ENCODE data around the gene KLF13.

The KLF13 gene

DNA sequence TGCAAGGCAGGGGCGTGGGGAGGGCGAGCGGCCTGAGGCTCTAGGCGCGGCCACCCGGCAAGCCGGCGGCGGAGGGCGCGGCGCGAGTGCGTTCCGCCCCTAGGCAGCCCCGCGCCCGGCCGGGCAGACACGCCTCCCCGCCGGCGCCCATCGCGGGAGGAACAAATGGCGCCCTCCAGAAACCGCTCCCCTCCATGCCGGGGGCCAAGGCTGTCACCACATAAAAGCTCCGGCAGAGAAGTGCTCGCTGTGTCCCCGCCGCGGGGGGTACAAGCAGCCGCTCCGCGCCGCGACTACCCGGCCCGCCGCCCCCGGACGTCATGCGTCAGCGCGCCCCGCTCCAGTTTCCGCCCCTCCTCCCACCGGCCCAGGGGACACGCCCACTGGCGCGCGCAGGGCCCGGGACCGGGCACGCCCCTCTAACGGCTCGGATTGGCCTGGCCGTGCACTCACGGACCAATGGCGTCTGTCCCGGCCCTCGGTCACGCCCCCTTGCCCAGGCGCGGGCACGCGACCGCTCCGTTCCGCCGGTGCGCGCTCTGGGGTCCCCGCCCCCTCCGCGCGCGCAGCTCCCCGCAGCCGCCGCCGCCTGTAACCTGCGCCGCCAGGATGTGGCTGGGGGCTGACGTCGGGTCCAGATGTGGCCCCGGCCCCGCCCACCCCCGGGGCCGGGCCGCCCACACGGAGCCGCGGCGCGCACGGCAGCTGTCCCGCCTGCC, at the start of gene KLF13:
Gene KLF13, plus strand, starts transcription at position 680 of the 719 bp plus-strand sequence. CDS start 378 bp downstream, outside the sequence.
- TF ChIP-seq, protein P1, sequence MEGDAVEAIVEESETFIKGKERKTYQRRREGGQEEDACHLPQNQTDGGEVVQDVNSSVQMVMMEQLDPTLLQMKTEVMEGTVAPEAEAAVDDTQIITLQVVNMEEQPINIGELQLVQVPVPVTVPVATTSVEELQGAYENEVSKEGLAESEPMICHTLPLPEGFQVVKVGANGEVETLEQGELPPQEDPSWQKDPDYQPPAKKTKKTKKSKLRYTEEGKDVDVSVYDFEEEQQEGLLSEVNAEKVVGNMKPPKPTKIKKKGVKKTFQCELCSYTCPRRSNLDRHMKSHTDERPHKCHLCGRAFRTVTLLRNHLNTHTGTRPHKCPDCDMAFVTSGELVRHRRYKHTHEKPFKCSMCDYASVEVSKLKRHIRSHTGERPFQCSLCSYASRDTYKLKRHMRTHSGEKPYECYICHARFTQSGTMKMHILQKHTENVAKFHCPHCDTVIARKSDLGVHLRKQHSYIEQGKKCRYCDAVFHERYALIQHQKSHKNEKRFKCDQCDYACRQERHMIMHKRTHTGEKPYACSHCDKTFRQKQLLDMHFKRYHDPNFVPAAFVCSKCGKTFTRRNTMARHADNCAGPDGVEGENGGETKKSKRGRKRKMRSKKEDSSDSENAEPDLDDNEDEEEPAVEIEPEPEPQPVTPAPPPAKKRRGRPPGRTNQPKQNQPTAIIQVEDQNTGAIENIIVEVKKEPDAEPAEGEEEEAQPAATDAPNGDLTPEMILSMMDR (conservative IDR thresholded peaks at IDR 0.05; ENCODE audit: low read depth, low read length), result no peak
- DNase-seq (ENCODE audit: low read depth), result peak; percentile 84
- peak within 1 kb of the TSS; percentile 63 for H3K4me3 ChIP-seq (ENCODE audit: low read length)

- DNase-seq (ENCODE audit: low read depth), result no peak
- H3K4me3 ChIP-seq (ENCODE audit: low read length), result no peak overlapping the region
- TF ChIP-seq, protein P1 (conservative IDR thresholded peaks at IDR 0.05; ENCODE audit: low read depth, low read length), result no peak
Observed at GRCh38 chr15:31277335-31278060, 49.1 kb upstream of the KLF13 start.

DNA sequence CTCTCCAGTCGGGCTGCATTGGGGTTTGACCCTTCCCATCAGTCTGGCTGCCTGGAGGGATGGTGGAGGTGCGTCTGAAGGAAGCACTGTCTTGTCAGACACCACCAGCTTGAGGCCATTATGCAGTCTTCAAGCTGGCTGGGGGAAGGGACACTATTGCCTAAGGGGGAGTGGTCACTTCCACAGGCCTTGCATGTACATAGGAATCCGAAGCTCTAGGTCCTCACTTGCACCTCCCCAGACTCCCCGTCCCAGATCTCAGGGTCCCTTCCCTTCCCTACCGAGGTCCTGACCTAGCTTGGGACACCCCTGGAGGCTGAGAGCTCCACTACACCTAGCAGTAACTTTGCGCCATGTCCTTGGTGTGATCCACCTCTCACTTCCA, 48.6 kb upstream of the KLF13 start:
- TF ChIP-seq, protein P1 (conservative IDR thresholded peaks at IDR 0.05; ENCODE audit: low read depth, low read length), result no peak
- no peak for DNase-seq (ENCODE audit: low read depth)

DNA sequence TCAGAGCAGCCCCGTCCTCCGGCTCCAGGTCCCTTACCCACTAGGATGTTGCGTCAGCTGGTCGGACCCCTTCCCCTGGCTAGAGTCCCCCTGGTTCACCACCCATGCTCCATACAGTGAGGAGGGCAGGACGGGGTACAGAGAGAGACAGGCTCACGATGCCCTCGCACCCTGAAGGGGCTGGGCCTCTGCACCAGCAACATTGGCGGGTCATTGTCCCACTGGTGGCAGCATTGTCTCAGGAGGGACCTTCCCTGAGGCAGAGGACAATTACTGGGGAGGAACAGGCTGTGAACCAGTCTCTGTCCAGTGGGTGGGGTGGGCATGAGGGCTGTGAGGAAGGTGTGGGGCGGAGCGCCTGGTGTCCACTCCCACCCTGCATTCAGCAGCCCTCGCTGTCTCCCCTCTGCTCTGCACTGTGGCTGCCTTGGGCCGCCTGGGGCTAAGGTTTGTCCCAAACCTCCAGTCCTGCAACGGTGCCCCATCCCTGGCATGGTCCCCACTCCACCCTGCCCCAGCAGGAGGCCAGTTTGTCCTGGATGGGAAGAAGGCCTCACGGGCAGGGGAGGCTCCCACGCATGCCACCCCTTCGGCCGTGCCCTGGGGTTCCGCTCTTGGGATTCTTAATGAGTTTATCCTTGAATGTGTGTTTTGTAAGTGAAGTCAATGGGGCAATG, 48.0 kb upstream of the KLF13 start:
- no peak overlapping the region for H3K4me3 ChIP-seq (ENCODE audit: low read length)
- no peak for DNase-seq (ENCODE audit: low read depth)
- TF ChIP-seq, protein P1 (conservative IDR thresholded peaks at IDR 0.05; ENCODE audit: low read depth, low read length), result no peak

More for the DNA sequence above, 48.6 kb upstream of the KLF13 start:
- H3K4me3 ChIP-seq (ENCODE audit: low read length), result no peak overlapping the region

- TF ChIP-seq, protein P1 (conservative IDR thresholded peaks at IDR 0.05; ENCODE audit: low read depth, low read length), result no peak
- DNase-seq (ENCODE audit: low read depth), result no peak
- no peak overlapping the region for H3K4me3 ChIP-seq (ENCODE audit: low read length)
Observed at GRCh38 chr15:31279221-31280045, 47.2 kb upstream of the KLF13 start.

DNA sequence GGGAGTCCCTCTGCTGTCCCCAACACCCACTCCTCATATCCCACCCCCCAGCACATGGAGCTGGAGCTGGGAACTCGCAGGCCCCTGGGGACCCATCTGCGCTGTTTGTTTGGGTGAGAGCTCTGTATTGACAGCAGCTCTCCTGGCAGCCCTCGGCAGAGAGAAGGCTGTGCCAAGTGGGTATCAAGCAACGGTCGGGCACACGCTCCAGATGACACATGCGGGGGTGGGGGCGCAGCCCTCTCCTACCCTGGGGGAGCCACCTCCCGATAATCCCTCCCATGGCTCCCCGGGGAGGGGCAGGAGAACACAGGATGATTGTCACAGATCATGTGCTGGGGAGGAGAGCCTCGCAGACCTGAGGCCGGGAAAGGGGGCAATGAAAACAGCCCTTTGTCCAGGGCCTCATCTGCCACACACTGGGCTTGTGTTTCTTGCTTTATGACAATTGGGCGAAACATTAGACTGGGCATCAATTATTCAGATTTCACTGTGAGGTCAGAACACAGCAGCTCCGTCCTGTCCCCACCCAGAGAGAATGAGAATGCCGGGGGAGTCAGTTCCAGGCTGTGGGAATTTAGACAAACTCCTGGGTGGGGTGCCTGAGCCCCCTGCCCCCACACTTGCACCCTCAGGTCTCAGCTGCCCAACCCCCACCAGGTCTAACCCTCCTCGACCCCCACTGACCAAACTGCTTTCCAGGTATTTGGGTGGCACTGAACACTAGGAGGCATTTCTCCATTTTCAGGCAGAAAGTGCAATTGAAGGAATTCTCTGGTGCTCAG, 46.4 kb upstream of the KLF13 start:
- TF ChIP-seq, protein P1 (conservative IDR thresholded peaks at IDR 0.05; ENCODE audit: low read depth, low read length), result peak; percentile 6
- no peak overlapping the region for H3K4me3 ChIP-seq (ENCODE audit: low read length)
- peak; percentile 33 for DNase-seq (ENCODE audit: low read depth)
